ENCODE measurements around the gene MLF2.

DNA sequence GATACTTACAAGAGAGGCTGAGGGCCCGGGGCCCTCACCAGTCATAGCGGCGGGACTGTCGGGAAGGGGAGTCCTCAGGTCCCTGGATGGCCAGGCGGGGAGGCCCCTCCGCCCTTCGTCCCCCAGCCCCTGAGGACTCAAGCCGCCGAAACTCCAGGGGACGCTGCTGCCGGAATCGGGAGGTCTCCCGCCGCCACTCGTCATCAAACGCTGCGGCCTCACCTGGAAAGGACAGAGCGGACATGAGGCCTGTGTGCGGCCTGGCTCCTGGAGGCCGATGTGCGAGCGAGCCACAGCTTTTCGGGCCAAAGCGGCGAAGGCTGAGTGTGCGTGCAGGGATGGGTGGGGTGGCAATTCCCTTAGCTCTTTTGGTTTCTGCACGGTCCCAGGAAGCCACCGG lies 4.2 kb downstream of the MLF2 start:
- TF ChIP-seq, protein P1, sequence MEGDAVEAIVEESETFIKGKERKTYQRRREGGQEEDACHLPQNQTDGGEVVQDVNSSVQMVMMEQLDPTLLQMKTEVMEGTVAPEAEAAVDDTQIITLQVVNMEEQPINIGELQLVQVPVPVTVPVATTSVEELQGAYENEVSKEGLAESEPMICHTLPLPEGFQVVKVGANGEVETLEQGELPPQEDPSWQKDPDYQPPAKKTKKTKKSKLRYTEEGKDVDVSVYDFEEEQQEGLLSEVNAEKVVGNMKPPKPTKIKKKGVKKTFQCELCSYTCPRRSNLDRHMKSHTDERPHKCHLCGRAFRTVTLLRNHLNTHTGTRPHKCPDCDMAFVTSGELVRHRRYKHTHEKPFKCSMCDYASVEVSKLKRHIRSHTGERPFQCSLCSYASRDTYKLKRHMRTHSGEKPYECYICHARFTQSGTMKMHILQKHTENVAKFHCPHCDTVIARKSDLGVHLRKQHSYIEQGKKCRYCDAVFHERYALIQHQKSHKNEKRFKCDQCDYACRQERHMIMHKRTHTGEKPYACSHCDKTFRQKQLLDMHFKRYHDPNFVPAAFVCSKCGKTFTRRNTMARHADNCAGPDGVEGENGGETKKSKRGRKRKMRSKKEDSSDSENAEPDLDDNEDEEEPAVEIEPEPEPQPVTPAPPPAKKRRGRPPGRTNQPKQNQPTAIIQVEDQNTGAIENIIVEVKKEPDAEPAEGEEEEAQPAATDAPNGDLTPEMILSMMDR (conservative IDR thresholded peaks at IDR 0.05; ENCODE audit: low read length): no peak
- TF ChIP-seq EZH2phosphoT487 (IDR thresholded peaks at IDR 0.05; ENCODE audit: borderline replicate concordance, low read depth, low read length): no peak

Measured in OCI-LY7 (cell line).